HuH-7 (cell line): ENCODE results near the gene PCNP.
"Not testable (repeated sequence)": the region's sequence is repeated elsewhere in the genome, so short reads cannot be mapped to it uniquely, and the experiment has no call there.

ENCODE experiments used
- DNase-seq: peaks from one replicate; pipeline ENCODE4 v3.0.0; 2011; ENCODE audit warnings: low spot score

The PCNP gene

DNA sequence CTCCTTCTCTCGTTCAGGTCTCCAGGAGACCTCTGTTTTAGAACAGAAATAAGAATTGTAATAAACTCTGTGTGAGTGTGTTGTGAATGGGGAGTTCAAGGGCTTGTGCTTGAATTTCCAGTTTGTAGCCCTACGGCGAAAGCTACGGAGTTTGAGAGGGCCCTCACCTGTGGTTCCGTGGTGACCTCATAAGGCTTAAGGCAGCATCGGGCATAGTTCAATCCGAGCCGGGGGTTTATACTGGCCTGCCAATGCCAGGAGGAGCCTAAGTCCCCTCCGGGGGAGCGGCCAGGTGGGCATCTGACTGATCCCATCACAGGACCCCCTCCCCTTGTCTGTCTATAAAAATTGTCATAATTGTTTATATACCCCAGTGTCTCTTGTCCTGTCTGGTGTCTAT is 59.2 kb downstream of the PCNP start:
- no peak for DNase-seq

DNA sequence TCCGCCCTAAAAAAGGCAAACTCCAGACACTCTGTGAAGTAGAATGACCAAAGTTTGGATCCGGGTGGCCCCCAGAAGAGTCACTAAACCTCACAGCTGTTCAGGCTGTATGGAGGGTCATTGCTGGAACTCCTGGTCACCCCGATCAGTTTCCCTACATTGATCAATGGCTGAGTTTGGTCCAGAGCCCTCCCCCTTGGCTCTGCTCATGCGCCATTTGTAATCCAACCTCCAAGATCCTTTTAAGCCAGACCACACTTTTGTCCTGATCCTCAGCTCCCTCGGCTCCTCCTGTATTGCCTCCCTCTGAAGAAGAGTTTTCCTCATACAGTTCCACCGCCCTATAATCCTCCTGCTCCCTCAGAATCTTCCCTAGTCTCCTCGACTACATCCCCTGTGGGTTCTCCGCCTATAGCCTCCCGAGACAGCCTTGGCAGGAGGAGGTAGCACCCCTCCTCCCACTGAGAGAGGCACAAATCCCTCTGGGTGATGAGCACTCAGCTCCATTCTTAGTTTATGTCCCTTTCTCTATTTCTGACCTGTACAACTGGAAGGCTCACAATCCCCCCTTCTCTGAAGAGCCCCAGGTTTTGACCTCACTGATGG is 60.7 kb downstream of the PCNP start:
- no peak for DNase-seq

GRCh38 chr3:101635345-101635744 is 61.4 kb downstream of the PCNP start:
- no peak for DNase-seq

- DNase-seq = peak; percentile 71
Measured at GRCh38 chr3:101635954-101636798, 62.2 kb downstream of the PCNP start.

GRCh38 chr3:101637451-101637850 is 63.5 kb downstream of the PCNP start:
- no peak for DNase-seq

- DNase-seq = no peak
Measured at GRCh38 chr3:101638261-101638745, 64.3 kb downstream of the PCNP start.

DNA sequence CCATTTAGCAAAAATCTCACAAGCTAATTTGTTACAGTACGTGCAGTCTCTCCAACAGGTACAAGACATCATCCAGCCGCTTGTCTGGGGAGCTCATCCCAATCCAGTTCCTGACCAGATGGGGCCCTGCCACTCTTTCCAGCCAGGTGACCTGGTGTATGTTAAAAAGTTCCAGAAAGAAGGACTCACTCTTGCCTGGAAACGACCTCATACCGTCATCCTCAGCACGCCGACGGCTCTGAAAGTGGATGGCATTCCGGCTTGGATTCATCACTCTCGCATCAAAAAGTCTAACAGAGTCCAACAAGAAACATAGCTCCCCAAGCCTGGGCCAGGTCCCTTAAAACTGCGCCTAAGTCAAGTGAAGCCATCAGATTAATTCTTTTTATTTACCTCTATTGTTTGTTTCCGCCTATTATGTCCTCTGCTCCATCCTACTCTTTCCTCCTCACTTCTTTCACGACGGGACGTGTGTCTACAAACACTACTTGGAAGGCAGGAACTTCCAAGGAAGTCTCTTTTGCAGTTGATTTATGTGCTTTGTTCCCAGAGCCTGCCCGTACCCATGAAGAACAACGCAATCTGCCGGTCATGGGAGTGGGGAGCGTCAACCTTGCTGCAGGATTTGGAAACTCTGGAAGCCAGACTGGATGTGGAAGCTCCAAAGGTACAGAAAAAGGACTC is 65.4 kb downstream of the PCNP start:
- DNase-seq = no peak

DNA sequence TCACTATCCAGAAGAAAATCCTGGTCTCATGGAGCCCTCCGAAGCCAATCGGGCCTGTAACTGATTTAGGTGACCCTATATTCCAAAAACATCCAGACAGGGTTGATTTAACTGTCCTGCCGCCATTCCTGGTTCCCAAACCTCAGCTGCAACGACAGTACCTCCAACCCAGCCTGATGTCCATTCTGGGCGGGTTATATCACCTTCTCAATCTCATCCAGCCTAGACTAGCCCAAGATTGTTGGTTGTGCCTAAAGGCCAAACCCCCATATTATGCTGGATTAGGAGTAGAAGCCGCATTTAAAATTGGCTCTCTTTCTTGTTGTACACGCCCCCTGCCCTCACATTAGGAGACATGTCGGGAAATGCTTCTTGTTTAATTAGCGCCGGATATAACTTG is 66.3 kb downstream of the PCNP start:
- DNase-seq = no peak

DNA sequence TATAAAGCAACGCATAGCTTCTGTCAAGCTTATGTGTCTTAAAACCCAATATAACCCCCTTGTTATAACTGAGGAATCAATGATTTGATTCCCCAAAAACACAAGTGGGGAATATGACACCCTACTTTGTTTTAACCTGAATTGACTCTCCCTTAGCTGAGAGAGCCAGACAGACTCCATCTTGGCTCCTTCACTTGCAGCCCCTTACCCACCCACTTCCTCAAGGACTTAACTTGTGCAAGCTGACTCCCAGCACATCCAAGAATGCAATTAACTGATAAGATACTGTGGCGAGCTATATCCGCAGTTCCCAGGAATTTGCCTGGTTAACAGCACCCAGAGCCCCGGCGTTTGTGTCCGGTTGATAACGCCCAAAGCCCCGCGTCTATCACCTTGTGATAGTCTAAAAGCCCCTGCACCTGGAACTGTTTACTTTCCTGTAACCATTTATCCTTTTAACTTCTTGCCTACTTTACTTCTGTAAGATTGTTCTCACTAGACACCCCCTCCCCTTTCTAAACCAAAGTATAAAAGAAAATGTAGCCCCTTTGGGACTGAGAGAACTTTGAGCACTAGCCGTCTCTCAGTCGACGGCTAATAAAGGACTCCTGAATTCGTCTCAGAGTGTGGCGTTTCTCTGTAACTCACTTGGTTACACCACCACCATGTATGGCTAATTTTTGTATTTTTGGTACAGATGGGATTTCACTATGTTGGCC is 67.6 kb downstream of the PCNP start:
- DNase-seq = not testable (repeated sequence)

GRCh38 chr3:101642441-101642840 is 68.5 kb downstream of the PCNP start:
- no peak for DNase-seq

GRCh38 chr3:101643009-101643844 is 69.2 kb downstream of the PCNP start:
- no peak for DNase-seq
